Endodermal cell (in vitro differentiated cells): ENCODE results near the gene GPR161. TPM values are rescaled to one million over a fixed set of nuclear protein-coding genes. Genes with fewer than 3 reads are reported as not detected.
A peak's percentile ranks its signal among the peaks of the same experiment; 100 is the strongest.

ENCODE experiments used
- DNase-seq: peaks from one replicate; pipeline ENCODE4 v3.0.0-alpha.2; 2017
- H3K27ac ChIP-seq: 2 replicates; pipeline ENCODE4 v1.5.1; 2013; ENCODE audit warnings: mild to moderate bottlenecking, low read depth, low read length, moderate library complexity
- H3K27me3 ChIP-seq: 2 replicates; pipeline ENCODE4 v1.6.1; 2013; ENCODE audit warnings: mild to moderate bottlenecking, low read length, moderate library complexity; ENCODE audit not compliant: insufficient read depth, control insufficient read depth, poor library complexity, severe bottlenecking
- H3K36me3 ChIP-seq: 2 replicates; pipeline ENCODE4 v1.7.0; 2013; ENCODE audit warnings: mild to moderate bottlenecking, low read length, moderate library complexity; ENCODE audit not compliant: control insufficient read depth, insufficient read depth
- H3K4me1 ChIP-seq: one replicate; pipeline ENCODE4 v1.7.0; 2013; ENCODE audit warnings: low read length; ENCODE audit not compliant: control insufficient read depth, insufficient read depth
- H3K4me3 ChIP-seq: 2 replicates; pipeline ENCODE4 v1.5.1; 2013; ENCODE audit warnings: mild to moderate bottlenecking, low read length, moderate library complexity
- H3K9ac ChIP-seq: 2 replicates; pipeline ENCODE4 v1.6.1; 2013; ENCODE audit warnings: mild to moderate bottlenecking, low read length, moderate library complexity; ENCODE audit not compliant: poor library complexity, severe bottlenecking; ENCODE audit errors: extremely low read depth
- H3K9me3 ChIP-seq: 2 replicates; pipeline ENCODE4 v1.6.1; 2013; ENCODE audit warnings: mild to moderate bottlenecking, low read length, moderate library complexity; ENCODE audit not compliant: control insufficient read depth
- H3K27ac Mint-ChIP-seq: 2 replicates; pipeline ENCODE4 v1.8.0; 2020; ENCODE audit warnings: mixed read lengths
- H3K27me3 Mint-ChIP-seq: 2 replicates; pipeline ENCODE4 v1.8.0; 2021; ENCODE audit warnings: mild to moderate bottlenecking, mixed read lengths; ENCODE audit not compliant: insufficient read depth
- H3K36me3 Mint-ChIP-seq: 2 replicates; pipeline ENCODE4 v1.8.0; 2020; ENCODE audit warnings: low read depth, mixed read lengths
- H3K4me1 Mint-ChIP-seq: 2 replicates; pipeline ENCODE4 v1.8.0; 2020; ENCODE audit warnings: mixed read lengths
- H3K4me3 Mint-ChIP-seq: 2 replicates; pipeline ENCODE4 v1.8.0; 2020; ENCODE audit warnings: mild to moderate bottlenecking, moderate library complexity, mixed read lengths
- H3K9me3 Mint-ChIP-seq: 2 replicates; pipeline ENCODE4 v1.8.0; 2020; ENCODE audit warnings: mild to moderate bottlenecking, mixed read lengths
- CTCF ChIP-seq: fragments of 200-600 bp; sonication (generic); conservative IDR thresholded peaks from 2 replicates; pipeline ENCODE4 v1.5.0; 2021; ENCODE audit warnings: antibody characterized with exemption, mild to moderate bottlenecking
- WGBS, 2 experiments: methylation state at CpG; one replicate each; pipeline versions ENCODE4 v1.1.5 to v1.1.7; 2013; ENCODE audit warnings: missing lambda C conversion rate in 2 of 2, mixed read lengths in 1 of 2; ENCODE audit not compliant: insufficient coverage in 1 of 2, insufficient read length in 1 of 2; 5-methylcytosine and 5-hydroxymethylcytosine counted together
- total RNA-seq, 2 donors: library from RNA; stranded (reverse); fragmentation: NEBNext Ultra II Directional in 1 of 2; extraction: Animal tissue kit (Norgen Biotek cat#: 25700) in 1 of 2; gene quantifications; 2 replicates in 1 of 2; 3 replicates in 1 of 2; pipeline ENCODE4 v1.2.1, GENCODE V29; 2021

The GPR161 gene
- total RNA-seq, 2 donors from 2014 or later = 24.0 to 26.6 TPM

GRCh38 chr1:168116327-168116799 is 20.4 kb downstream of the GPR161 start:
- H3K27ac Mint-ChIP-seq = peak overlapping the region; percentile 66
- 78 to 86% methylated on average over 3 to 5 of the region's 6 CpGs for WGBS, 2 experiments
- H3K27me3 Mint-ChIP-seq = no peaks in the 10 kb centered on the region
- H3K4me1 Mint-ChIP-seq = peaks cover 10% of the 10 kb centered on the region
- DNase-seq = no peak
- H3K9me3 ChIP-seq = peaks cover 20% of the 10 kb centered on the region
- H3K27ac ChIP-seq = no peak overlapping the region
- TF ChIP-seq CTCF = no peak
- no peak overlapping the region for H3K4me3 ChIP-seq
- peaks cover 65% of the 10 kb centered on the region for H3K36me3 ChIP-seq
- peaks cover 57% of the 10 kb centered on the region for H3K36me3 Mint-ChIP-seq
- H3K9me3 Mint-ChIP-seq = peaks cover 24% of the 10 kb centered on the region
- peaks cover 5% of the 10 kb centered on the region for H3K4me1 ChIP-seq
- H3K4me3 Mint-ChIP-seq = no peak overlapping the region
- no peaks in the 10 kb centered on the region for H3K27me3 ChIP-seq
- H3K9ac ChIP-seq = no peak overlapping the region

- peaks cover 63% of the 10 kb centered on the region for H3K36me3 ChIP-seq
- no peak overlapping the region for H3K4me3 Mint-ChIP-seq
Measured at GRCh38 chr1:168114845-168115244, 21.9 kb downstream of the GPR161 start.

GRCh38 chr1:168112673-168113305 is 23.9 kb downstream of the GPR161 start:
- Mint-ChIP-seq H3K4me3 (no peak overlapping the region), H3K36me3 (peaks cover 34% of the 10 kb centered on the region), H3K27me3 (no peaks in the 10 kb centered on the region), H3K9me3 (peaks cover 3% of the 10 kb centered on the region), H3K4me1 (peaks cover 16% of the 10 kb centered on the region), H3K27ac (no peak overlapping the region)
- H3K36me3 ChIP-seq = peaks cover 58% of the 10 kb centered on the region
- no peaks in the 10 kb centered on the region for H3K27me3 ChIP-seq
- H3K9me3 ChIP-seq = no peaks in the 10 kb centered on the region
- H3K9ac ChIP-seq = no peak overlapping the region
- H3K4me1 ChIP-seq = peaks cover 5% of the 10 kb centered on the region
- no peak for DNase-seq
- TF ChIP-seq CTCF = no peak
- no peak overlapping the region for H3K4me3 ChIP-seq
- no peak overlapping the region for H3K27ac ChIP-seq
- WGBS, 2 experiments = 94 to 97% methylated on average over 6 of the region's 6 CpGs

More at GRCh38 chr1:168114845-168115244, 21.9 kb downstream of the GPR161 start:
- no peak for DNase-seq
- H3K9me3 Mint-ChIP-seq = peaks cover 10% of the 10 kb centered on the region
- H3K9me3 ChIP-seq = peaks cover 6% of the 10 kb centered on the region
- H3K4me1 Mint-ChIP-seq = peaks cover 16% of the 10 kb centered on the region
- no peak overlapping the region for H3K27ac ChIP-seq
- H3K27ac Mint-ChIP-seq = no peak overlapping the region
- peaks cover 5% of the 10 kb centered on the region for H3K4me1 ChIP-seq
- TF ChIP-seq CTCF = no peak
- no peaks in the 10 kb centered on the region for H3K27me3 ChIP-seq
- H3K9ac ChIP-seq = no peak overlapping the region
- H3K36me3 Mint-ChIP-seq = peaks cover 47% of the 10 kb centered on the region
- no peaks in the 10 kb centered on the region for H3K27me3 Mint-ChIP-seq
- WGBS, 2 experiments = 92 to 97% methylated on average over 6 of the region's 6 CpGs
- H3K4me3 ChIP-seq = no peak overlapping the region
